T1000 (cell line): ENCODE measurements around the gene DUSP2.

Source experiments
- DNase-seq: peaks from one replicate; lab custom pipeline; 2025; ENCODE audit warnings: mixed read lengths; lab: John Stamatoyannopoulos, UW

DUSP2 gene

DNA sequence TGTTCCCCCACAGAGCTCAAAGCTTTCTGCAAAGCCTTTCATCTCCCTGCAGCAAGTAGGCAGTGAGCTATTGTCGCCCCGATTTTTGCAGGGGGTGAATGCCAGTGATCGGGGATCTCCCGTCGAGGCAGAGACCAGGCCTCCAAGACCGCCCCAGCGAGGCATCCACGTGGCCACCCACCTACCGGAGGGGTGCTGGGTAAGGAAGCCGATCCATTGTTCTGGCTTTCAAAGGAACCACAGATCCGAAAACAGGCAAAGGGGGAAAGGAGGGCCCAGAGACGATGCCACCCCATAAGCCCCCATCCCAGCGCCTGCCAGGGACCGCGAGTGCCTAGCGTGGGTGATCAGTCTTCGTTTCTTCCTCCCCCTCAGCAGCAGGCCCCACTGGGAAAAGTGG is 31.3 kb downstream of the DUSP2 start:
- DNase-seq = no peak

DNA sequence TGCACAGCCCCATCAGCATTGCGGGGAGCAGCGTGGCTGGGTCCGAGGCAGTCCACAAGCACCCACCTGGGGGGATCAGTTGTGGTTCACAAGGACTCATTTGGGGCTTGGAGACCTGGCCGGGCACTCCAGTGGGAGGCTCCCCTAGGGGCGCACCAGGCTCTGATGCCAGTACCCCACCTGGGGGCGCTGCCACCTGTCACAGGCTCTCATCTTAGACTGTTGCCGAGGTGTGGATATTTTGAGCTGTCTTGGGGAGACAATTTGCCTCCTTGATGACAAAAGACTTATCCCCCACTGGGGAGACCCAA is 31.9 kb downstream of the DUSP2 start:
- DNase-seq = no peak

DNA sequence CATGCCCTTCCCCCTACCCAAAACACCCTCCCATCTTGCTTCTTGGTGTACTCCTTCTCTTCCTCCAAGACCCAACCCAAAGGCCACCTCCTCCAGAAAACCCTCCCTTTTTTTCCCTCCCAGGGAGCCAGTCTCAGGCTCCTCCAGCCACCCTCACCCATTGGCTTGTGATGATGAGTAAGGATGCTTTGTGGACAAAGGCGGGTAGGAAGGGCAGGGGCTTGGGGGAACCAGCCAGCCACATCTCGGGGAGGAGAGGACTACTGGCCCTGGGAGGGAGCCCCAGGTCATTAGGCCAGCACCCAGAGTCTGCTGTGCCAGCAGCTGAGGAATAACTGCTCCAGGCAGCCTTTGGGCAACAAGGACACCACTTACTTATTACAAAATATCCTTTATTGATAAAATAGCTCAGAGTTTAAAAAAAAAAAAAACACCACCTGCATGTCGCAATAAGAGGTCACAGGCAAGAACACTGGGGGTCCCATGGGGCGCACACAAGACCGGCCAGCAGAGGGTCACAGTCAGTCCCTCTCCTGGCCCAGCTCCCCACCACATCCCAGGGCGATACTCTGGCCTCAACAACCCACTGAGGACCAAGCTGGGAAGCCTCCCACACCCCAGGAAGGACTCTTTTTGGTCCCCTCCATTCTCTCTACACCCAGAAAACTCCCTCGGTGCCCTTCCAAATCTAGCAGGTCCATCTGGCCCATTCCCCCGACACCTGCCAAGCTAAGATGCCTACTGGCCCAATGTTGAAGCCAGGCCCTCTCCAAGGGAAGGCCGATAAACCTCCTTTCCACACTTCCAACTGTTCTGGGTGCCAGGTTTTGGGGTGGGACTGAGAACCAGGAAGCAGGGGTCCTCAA is 32.5 kb downstream of the DUSP2 start:
- no peak for DNase-seq

DNA sequence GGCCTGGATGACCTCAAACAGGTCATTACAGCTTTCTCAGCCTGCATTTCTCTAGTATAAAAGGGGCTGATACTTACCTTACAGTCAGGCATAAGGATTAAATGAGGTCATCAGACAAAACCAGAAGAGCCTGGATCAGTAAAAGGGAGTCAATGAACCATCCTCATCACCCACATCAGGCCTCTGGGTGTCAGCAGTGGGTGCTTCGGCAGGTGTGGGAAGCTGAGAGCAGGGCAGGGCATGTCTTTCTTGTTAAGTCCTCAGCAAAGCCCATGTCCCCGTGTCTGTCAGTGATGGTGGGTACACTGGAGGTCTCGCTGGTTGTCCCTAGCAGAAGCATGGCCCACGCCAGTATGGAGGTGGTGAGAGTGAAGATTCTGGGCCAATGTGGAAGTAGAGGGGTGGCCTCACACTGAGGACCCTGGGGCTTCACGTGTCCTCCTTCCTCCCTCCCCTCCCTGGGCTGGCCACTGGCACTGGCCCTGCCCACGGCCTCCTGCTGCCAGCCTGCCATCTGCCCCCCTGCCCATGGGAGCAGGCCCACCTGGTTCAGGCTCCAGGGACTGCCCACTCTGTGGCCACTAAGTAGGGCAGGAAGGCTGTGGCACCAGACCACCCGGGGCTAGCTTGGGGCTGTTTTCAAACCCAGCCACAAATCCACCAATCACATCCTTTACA is 33.3 kb downstream of the DUSP2 start:
- DNase-seq = no peak

DNA sequence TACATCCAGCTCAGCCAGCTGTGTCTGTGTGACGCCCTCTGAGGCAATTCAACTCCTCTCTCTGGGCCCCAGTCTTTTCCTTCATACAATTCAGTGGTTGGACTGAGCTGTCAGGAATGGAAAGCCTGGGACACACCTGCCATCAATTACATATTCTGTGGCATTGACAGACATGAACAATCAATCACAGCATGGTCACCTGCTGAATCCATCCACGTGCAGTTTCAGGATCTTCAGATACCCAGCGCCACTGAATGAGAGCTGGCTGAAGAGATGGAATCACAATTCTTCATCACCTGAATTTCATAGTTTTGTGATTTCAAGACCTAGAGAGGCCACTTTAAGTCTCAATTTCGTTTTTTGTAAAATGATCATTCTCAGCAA is 34.0 kb downstream of the DUSP2 start:
- no peak for DNase-seq

DNA sequence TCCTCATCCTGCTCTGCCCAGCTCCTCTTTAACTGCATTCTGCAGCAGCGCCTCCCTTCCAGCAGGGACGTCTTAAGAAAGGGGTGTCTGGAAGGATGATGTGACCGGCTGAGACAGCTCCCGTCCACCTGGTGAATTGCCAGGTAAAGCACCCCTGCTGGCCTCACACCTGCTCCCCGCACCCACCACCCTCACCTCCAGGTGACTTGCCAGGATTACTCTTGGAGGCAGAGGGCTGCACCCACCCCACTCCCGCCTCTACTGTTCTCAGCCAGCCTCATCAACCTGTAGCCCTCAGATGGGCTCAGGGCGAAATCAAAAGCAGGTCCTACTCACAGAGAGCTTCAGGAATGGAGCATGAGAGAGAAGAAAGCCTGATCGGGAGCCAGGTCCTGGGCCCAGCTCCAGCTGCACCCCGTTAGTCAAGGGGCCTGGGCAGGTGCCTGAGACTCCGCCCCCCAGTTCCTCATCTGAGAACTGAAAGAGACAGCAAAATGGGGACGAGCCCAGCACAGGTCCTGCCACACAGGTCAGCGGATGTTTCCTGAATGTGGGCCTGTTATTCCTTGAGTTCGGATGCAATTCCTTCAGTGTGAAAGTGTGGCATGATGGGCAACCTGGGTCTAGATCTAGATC is 34.5 kb downstream of the DUSP2 start:
- no peak for DNase-seq

DNA sequence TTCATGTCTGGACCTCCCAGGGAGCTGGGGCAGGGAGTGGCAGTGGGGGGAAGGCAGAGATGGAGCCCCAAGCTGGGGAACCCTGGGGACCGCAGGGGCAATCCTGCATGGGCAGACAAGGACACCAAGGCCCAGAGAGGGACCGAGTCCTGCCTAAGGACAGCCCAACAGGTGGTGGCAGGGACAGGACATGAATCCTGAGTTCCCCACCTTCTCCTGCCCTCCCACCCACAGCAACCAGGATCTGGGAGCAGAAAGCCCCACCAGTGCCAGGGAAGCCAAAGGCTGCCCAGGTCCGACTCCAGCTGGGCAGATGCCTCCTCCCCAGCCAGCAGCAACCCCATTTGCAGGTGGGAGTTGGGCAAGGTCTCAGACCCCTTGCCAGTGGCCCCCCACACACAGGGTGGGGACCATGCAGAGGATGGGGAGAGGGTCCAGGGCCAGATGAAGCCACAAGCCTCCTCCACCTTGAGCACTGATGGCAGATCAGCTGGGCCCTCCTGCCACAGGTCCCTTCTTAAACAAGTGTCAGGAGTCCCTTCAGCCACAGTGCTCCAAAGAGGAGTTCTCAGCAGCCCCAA is 35.2 kb downstream of the DUSP2 start:
- no peak for DNase-seq

DNA sequence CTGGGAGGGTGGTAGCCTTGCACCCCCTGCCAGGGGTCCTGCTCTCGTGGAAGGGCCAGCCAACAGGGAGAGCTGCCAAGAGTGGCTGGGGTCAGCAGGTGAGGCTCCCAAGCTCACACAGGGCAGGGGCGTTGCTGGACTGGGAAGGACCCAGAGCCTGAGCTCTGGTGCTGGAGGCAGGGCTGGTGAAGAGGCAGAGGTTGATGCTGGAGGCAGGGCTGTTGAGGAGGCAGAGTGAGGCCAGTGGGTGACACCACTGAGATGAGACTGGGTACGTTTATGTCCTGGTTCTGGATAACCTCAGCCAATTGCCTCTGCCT is 35.9 kb downstream of the DUSP2 start:
- no peak for DNase-seq

DNA sequence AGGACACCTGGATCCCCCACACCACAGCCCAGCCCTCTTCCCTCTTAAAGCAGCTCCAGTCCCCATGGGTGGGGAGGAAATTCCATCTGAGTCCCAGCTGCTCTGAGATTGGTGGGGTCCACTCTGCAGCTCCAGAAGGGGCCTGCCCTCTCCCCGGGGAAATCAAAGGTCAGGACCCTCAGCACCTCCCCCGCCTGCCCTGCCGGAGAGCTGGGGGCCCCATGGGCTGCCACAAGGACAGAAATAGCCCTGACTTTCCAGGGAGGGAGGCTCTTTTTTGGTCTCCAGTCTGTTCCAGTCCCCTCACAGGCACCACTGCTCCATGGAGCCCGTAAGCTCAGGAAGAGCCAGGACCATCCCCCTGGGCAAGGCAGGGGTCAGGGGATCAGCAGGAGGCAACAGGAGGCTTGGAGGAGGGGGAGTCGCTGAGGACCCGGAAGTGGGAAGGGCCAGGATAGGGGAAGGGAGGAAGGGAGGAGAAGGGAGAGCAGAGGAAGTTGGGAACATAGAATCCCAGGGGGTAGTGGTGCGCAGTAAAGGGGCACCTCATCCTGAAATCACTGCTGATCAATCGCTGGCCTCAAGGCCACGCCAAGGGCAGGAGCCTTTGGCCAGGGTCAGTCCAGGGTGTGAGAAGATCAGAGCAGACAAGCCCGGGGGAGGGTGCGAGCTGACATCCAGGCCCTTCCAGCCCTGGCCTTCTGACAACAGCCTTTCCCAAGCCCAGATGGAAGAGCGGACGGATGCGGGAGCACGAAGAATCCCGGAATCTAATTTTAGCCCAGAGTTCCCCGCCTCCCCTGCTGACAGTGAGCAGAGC is 36.5 kb downstream of the DUSP2 start:
- no peak for DNase-seq

DNA sequence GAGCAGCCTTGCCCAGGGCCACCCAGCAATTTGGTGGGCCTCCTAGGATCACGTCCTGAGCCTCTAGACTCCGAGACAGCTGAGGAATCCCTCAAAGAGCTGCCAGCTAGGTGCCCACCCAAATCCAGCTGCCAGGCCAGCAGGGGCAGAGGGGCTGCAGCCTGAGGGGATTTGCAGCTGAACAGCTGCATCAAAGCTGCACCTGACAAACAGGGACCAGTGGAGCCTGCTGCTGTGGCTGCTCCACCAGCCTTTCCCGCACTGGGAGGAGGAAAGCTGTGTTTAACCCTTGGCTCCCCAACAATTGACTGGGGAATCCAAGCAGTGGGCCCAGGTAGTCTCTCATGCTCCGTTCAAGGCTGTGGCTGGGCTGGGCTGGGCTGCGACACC is 37.1 kb downstream of the DUSP2 start:
- DNase-seq = no peak

DNA sequence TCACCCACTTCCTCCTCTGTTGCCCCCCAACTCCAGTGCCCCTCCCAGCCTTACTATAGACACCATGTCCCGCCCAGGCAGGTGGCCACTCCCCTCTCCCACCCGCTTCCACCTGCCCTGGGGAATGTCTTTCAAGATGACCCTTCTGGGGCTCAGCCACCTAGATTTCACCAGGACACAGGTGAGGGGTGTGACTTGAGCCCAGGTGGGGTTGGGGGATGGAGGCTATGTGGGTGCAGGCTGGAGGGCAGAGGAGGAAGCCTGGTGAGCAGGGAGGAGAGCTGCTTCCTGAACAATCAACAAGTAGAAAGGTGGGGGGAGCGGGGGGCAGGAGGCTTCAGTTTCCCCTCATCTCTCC is 37.6 kb downstream of the DUSP2 start:
- DNase-seq = no peak

DNA sequence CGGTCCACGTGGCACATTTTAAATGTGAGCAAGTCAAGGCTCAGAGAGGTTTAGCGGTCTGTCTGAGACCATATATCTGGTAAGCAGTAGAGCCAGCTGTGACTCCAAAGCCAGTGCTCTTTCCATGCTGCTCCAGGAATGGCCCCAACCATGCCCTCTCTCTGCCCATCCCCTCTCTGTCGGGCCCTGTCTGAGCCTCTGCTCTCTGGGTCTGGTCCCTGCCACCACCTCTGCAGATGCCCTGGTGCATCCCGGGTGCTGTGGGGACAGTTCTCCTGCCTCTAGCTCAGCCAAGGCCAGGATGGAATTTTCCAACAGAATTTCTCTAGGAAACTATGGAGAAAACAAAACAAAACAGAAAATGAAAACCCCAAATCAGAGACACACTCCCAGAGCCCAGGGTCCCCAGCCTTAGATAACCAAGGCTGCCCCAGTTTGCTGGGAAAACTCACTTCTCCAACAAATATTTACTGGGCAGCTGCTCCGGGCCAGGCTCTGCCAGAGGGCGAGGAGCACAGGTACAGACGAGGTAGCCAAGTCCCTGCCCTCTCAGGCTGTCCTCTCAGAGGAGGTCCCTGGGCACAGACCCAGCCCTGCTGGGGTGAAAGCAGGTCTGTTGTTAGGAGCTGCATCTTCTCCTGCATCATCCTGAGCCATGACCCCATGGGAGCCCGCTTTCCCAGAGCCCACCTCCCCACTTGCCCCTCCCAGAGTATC is 38.1 kb downstream of the DUSP2 start:
- no peak for DNase-seq

DNA sequence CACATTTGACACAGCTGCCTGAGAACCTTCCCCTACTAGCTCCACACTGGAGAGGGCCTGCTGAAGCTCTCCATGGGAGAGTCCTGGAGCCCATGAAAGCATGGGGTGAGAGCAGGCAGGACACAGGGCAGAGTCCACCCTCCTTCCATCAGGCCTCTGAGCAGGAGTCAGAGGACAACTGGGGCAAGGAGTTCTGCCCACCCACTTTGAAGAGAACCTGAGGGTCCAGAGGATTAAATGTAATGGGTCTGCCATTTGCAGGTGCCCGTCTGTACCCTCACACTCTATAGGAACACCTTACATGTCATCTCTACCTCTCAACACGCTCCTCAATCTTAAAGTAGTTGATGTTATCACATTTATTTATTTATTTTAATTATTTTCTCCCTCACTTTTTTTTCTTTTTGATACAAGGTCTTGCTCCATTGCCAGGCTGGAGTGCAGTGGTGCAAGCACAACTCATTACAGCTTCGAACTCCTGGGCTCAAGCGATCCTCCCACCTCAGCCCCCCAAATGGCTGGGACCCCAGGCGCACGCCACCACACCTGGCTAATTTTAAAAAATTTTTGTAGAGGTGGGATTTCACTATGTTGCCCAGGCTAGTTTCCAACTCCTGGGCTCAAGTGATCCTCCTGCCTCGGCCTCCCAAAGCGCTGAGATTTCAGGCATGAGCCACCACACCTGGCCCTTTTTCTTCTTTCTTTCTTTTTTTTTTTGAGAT is 39.1 kb downstream of the DUSP2 start:
- DNase-seq = no peak

DNA sequence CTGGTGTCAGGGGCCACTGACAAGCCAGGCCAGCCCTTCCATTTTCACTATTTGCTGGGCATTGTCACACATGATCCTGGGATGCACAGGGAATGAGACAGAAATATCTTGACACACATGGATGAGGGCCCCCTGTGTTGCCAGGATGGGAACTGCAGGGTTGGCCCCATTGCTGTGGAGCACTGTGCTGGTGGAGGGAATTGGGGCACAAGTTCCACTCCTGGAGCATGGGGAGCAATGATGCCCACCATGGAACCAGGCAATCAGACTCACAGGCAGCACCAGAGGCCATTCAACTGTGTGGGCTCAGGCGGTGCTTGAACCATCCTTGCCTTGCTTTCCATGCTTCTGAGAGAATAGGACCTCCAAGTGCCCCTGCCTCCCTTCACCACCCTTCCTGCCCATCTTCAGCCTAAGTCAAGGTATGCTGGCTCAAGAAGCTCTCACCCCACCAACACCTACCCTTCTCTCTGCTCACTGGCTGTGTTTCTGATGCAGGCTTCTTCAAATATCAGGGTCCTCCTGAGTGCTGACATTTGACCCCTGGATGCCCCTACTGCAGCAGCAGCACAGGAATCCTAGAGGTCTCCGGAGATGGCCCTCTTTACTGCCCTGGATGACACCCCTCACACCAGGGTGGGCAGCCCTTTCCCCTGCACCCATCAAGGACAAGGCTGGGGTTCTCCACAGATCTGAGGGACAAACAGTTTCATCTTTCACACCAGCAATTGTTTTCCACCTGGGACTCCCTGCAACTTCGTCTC is 39.9 kb downstream of the DUSP2 start:
- no peak for DNase-seq

DNA sequence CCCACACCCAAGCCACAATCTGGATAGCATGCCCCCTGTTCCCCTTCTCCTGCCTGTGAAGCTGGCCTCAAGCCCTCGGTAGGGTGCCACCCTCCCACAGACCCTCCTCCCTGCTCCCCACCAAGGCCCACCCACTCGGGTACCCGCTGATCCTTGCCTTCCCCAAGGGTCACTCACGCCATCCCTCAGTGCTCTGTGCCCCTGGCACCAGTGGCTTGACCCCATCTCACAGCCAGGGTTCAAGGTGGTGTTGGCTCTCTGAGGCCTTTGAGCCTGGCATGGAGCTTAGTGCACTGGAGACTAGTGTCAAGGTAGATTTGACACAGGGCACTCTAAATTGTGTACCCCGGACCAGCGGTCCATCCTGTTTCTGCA is 40.8 kb downstream of the DUSP2 start:
- DNase-seq = no peak

DNA sequence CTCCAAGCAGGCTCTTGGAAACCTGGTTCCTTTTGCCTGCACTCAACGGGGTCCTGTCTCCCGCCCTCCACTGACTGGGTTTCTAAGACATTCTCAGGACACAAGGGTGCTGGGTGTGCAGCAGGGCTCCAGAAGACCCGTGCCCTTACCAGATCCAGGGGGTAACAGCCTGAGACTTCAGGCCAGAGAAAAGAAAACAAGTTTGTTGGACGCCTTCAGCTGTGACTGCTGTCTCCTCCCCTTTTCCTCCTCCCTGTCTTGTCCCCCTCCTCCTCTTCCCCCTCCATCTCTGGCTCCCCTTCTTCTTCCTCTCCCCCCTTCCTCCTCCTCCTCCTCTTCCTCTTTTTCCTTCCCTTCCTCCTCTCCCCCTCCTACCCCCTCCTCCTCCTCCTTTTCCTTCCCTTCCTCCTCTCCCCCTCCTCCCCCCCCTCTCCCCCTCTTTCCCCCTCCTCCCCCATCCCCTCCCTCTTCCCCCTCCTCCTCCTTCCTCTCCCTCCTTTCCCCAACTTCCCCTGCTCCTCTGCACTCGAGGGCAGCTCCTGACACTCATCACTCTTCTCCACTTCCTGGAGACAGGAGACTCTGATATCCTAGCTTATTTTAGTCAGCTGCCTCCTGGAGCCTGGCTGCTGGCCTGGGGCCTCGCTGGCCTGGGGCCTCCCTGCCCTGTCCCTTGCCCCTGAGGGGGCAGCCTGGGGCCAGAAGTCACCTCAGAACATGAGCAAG is 41.3 kb downstream of the DUSP2 start:
- DNase-seq = no peak

DNA sequence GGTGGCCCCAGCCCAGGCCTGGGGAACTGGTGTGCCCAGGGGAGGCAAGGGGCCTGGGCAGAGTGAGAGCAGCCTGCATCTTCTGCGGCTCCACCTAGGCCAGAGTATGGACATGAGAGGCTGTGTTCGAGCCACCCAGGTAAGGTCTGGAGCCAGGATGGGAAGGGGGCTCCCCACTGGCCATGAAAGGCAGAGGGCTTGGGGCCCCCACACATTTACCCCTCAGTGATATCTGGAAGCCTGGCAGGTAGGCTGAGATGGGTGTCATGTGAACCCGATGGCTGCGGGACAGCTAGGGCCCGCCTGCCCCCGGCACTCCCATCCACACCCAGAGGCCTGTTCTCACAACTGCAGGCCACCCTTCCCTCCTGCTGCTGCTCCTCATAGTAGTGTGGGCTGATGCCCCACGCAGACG is 42.0 kb downstream of the DUSP2 start:
- no peak for DNase-seq

DNA sequence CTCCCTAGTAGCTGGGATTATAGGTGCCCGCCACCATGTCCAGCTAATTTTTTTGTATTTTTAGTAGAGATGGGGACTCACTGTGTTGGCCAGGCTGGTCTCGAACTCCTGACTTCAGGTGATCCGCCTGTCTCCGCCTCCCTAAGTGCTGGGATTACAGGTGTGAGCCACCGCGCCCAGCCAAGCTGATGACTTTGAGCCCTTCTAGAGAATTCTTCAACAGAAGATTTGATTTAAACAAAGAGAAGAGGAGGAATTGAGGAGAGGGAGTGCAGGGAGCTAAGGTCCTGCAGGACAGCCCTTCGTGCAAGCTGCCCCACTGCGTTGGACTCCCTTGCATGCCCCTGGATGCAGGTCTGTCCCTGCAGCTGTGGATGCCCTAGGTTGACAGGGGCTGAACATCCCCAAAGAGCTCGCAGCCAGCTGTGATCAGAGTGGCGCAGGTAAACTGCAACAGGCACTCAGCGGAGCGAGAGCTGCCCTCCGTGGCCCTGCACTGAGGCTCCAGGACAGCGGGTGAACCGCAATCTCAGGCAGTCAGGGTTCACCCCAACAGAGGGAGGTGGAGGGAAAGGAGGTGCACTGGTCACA is 42.5 kb downstream of the DUSP2 start:
- DNase-seq = no peak

DNA sequence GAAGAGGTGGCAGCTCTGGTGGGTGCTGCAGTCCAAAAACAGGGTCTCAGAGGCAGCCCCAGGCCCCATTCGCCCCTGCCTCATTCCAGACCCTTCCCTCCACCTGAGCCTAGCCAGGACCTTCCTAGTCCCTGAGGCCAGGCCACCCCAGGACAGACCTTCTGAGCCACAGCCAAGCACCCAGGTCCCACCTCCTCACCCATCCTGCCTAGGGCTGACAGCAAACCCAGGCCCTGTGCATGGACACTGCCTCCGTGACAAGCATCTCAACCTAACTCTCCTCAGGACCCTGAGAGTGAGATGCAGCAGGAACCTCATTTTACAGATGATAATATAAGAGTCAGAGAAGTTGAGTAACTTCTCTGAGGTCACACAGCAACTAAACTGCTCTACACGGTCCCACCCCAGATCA is 44.3 kb downstream of the DUSP2 start:
- no peak for DNase-seq
